Neuronal stem cell (in vitro differentiated cells): ENCODE data around the gene RARS1.

ENCODE experiments used
- DNase-seq: peaks from one replicate; pipeline ENCODE4 v3.0.0-alpha.2; 2013; ENCODE audit warnings: low spot score
- H2AFZ ChIP-seq: one replicate; pipeline ENCODE4 v1.6.1; 2013; ENCODE audit warnings: mild to moderate bottlenecking, low read length, inconsistent platforms
- H2AK5ac ChIP-seq: 2 replicates; pipeline ENCODE4 v1.6.1; 2013; ENCODE audit warnings: low read depth, mild to moderate bottlenecking, inconsistent platforms, low read length, moderate library complexity, mixed read lengths
- H2BK120ac ChIP-seq: 2 replicates; pipeline ENCODE4 v1.6.1; 2013; ENCODE audit warnings: low read depth, mild to moderate bottlenecking, inconsistent platforms, low read length, moderate library complexity, mixed read lengths
- H2BK12ac ChIP-seq: one replicate; pipeline ENCODE4 v1.6.1; 2013; ENCODE audit warnings: low read length, inconsistent platforms
- H2BK15ac ChIP-seq: 2 replicates; pipeline ENCODE4 v1.6.1; 2013; ENCODE audit warnings: mild to moderate bottlenecking, low read length, inconsistent platforms, mixed read lengths
- H2BK5ac ChIP-seq: one replicate; pipeline ENCODE4 v1.6.1; 2013; ENCODE audit warnings: inconsistent platforms, mild to moderate bottlenecking, low read length, moderate library complexity
- H3K14ac ChIP-seq: one replicate; pipeline ENCODE4 v1.6.1; 2013; ENCODE audit warnings: low read length, inconsistent platforms
- H3K18ac ChIP-seq: 2 replicates; pipeline ENCODE4 v1.6.1; 2013; ENCODE audit warnings: low read length, inconsistent platforms
- H3K23ac ChIP-seq: 2 replicates; pipeline ENCODE4 v1.6.1; 2013; ENCODE audit warnings: low read depth, mild to moderate bottlenecking, mixed read lengths, low read length, inconsistent platforms; ENCODE audit not compliant: poor library complexity
- H3K27ac ChIP-seq: replicated peaks from 3 replicates; pipeline ENCODE4 v1.5.1; 2013; ENCODE audit warnings: low read length, inconsistent platforms
- H3K27me3 ChIP-seq, 3 experiments: 2 replicates each; pipeline ENCODE4 v1.6.1; 2013; ENCODE audit warnings: low read length in 3 of 3, mild to moderate bottlenecking in 2 of 3, inconsistent platforms in 1 of 3, low read depth in 1 of 3, mixed read lengths in 1 of 3, moderate library complexity in 1 of 3; ENCODE audit not compliant: control insufficient read depth in 3 of 3, insufficient read depth in 3 of 3
- H3K36me3 ChIP-seq, 2 donors: replicated peaks in 1 of 2; 2 replicates each; pipeline ENCODE4 v1.6.1; 2013; ENCODE audit warnings: low read length in 2 of 2; ENCODE audit not compliant: control insufficient read depth in 2 of 2, insufficient read depth in 2 of 2
- H3K4ac ChIP-seq: 2 replicates; pipeline ENCODE4 v1.6.1; 2013; ENCODE audit warnings: inconsistent platforms, mild to moderate bottlenecking, low read length, moderate library complexity
- H3K4me1 ChIP-seq, 2 donors: 1 replicate in 1 of 2; 2 replicates in 1 of 2; pipeline ENCODE4 v1.6.1; 2013; ENCODE audit warnings: low read length in 2 of 2, low read depth in 1 of 2; ENCODE audit not compliant: control insufficient read depth in 2 of 2, insufficient read depth in 1 of 2
- H3K4me2 ChIP-seq: one replicate; pipeline ENCODE4 v1.6.1; 2013; ENCODE audit warnings: mild to moderate bottlenecking, low read length, inconsistent platforms; ENCODE audit not compliant: insufficient read depth, poor library complexity, severe bottlenecking
- H3K4me3 ChIP-seq, 2 donors: 2 replicates each; pipeline ENCODE4 v1.5.1; 2013; ENCODE audit warnings: low read length in 2 of 2, mild to moderate bottlenecking in 2 of 2, inconsistent platforms in 1 of 2, moderate library complexity in 1 of 2
- H3K79me1 ChIP-seq: one replicate; pipeline ENCODE4 v1.6.1; 2013; ENCODE audit warnings: low read depth, mild to moderate bottlenecking, inconsistent platforms, low read length, moderate library complexity
- H3K9ac ChIP-seq: one replicate; pipeline ENCODE4 v1.6.1; 2013; ENCODE audit warnings: mild to moderate bottlenecking, low read depth, low read length, inconsistent platforms; ENCODE audit not compliant: poor library complexity
- H3K9me3 ChIP-seq, 2 donors: replicated peaks in 1 of 2; 2 replicates each; pipeline versions ENCODE3 to v1.6.1; 2013; ENCODE audit warnings: low read length in 2 of 2, mild to moderate bottlenecking in 2 of 2, inconsistent platforms in 1 of 2, low read depth in 1 of 2, mixed read lengths in 1 of 2, moderate library complexity in 1 of 2; ENCODE audit not compliant: control insufficient read depth in 2 of 2, insufficient read depth in 1 of 2
- H4K8ac ChIP-seq: one replicate; pipeline ENCODE4 v1.6.1; 2013; ENCODE audit warnings: low read depth, mild to moderate bottlenecking, inconsistent platforms, low read length, moderate library complexity
- H4K91ac ChIP-seq: one replicate; pipeline ENCODE4 v1.6.1; 2013; ENCODE audit warnings: low read length, low read depth, mild to moderate bottlenecking, inconsistent platforms; ENCODE audit not compliant: poor library complexity
- WGBS, 2 donors: extraction: QIAGEN DNeasy Blood & Tissue Kit; methylation state at CpG; one replicate each; pipeline ENCODE4 v1.1.7; 2013; ENCODE audit warnings: missing lambda C conversion rate in 2 of 2, mixed read lengths in 1 of 2; ENCODE audit not compliant: insufficient read length in 2 of 2, insufficient replicate concordance in 1 of 2; ENCODE audit errors: extremely low coverage in 2 of 2; 5-methylcytosine and 5-hydroxymethylcytosine counted together

The RARS1 gene

GRCh38 chr5:168469816-168470215 is 16.5 kb upstream of the RARS1 start:
- Histone ChIP-seq H3K23ac (no peak overlapping the region), H3K9ac (no peak overlapping the region), H2BK120ac (no peak overlapping the region), H3K27ac (no peak overlapping the region), H2BK15ac (no peak overlapping the region), H3K4me1 (peaks cover 0 to 9% of the 10 kb centered on the region in 2 donors), H3K4me3 (no peak overlapping the region), H4K91ac (no peak overlapping the region), H2AFZ (no peak overlapping the region), H4K8ac (no peak overlapping the region), H3K9me3 (no peaks in the 10 kb centered on the region), H3K18ac (no peak overlapping the region), H2BK12ac (no peak overlapping the region), H3K4me2 (no peak overlapping the region), H3K27me3 (no peaks in the 10 kb centered on the region), H3K36me3 (peaks cover 7 to 28% of the 10 kb centered on the region in 2 donors), H3K79me1 (no peaks in the 10 kb centered on the region), H3K4ac (no peak overlapping the region), H2BK5ac (no peak overlapping the region), H2AK5ac (no peak overlapping the region), H3K14ac (no peak overlapping the region)
- DNase-seq = no peak
- WGBS, 2 donors = no CpG with 5 or more reads among the region's 3 CpGs

- peaks cover 3 to 16% of the 10 kb centered on the region in 2 donors for H3K36me3 ChIP-seq
- H2BK15ac ChIP-seq = no peak overlapping the region
- no peak overlapping the region for H2AK5ac ChIP-seq
- H3K27ac ChIP-seq = no peak overlapping the region
- no peaks in the 10 kb centered on the region for H3K9me3 ChIP-seq
- no peak overlapping the region for H3K4me3 ChIP-seq
- no peak overlapping the region for H2BK120ac ChIP-seq
- H2AFZ ChIP-seq = no peak overlapping the region
- DNase-seq = no peak
- H3K18ac ChIP-seq = no peak overlapping the region
- no peaks in the 10 kb centered on the region for H3K27me3 ChIP-seq
- H3K23ac ChIP-seq = no peak overlapping the region
- no CpG with 5 or more reads among the region's 4 CpGs for WGBS, 2 donors
- H4K91ac ChIP-seq = no peak overlapping the region
- H2BK5ac ChIP-seq = no peak overlapping the region
- no peak overlapping the region for H3K4ac ChIP-seq
- no peak overlapping the region for H3K9ac ChIP-seq
- no peak overlapping the region for H2BK12ac ChIP-seq
- H4K8ac ChIP-seq = no peak overlapping the region
- no peak overlapping the region for H3K4me2 ChIP-seq
- no peaks in the 10 kb centered on the region for H3K79me1 ChIP-seq
- H3K14ac ChIP-seq = no peak overlapping the region
- H3K4me1 ChIP-seq = peaks cover 0 to 9% of the 10 kb centered on the region in 2 donors
Observed at GRCh38 chr5:168471785-168472184, 14.5 kb upstream of the RARS1 start.

GRCh38 chr5:168472329-168472728 is 13.9 kb upstream of the RARS1 start:
- Histone ChIP-seq H2BK120ac (no peak overlapping the region), H2BK15ac (no peak overlapping the region), H2AK5ac (no peak overlapping the region), H3K9ac (no peak overlapping the region), H3K4me2 (no peak overlapping the region), H3K79me1 (no peaks in the 10 kb centered on the region), H3K4ac (no peak overlapping the region), H3K14ac (no peak overlapping the region), H2BK12ac (no peak overlapping the region), H3K36me3 (peaks cover 3 to 16% of the 10 kb centered on the region in 2 donors), H4K91ac (no peak overlapping the region), H2BK5ac (no peak overlapping the region), H3K4me3 (no peak overlapping the region), H3K27ac (no peak overlapping the region), H4K8ac (no peak overlapping the region), H2AFZ (peak overlapping the region; percentile 23), H3K9me3 (no peaks in the 10 kb centered on the region), H3K27me3 (no peaks in the 10 kb centered on the region), H3K4me1 (peaks cover 0 to 9% of the 10 kb centered on the region in 2 donors), H3K23ac (no peak overlapping the region), H3K18ac (no peak overlapping the region)
- no CpG with 5 or more reads among the region's 5 CpGs for WGBS, 2 donors
- no peak for DNase-seq

- Histone ChIP-seq H3K14ac (no peak overlapping the region), H2AFZ (no peak overlapping the region), H2BK15ac (no peak overlapping the region), H3K4ac (no peak overlapping the region), H3K36me3 (peaks cover 3 to 8% of the 10 kb centered on the region in 2 donors), H3K9me3 (no peaks in the 10 kb centered on the region), H3K4me2 (no peak overlapping the region), H4K91ac (no peak overlapping the region), H2BK5ac (no peak overlapping the region), H2BK120ac (no peak overlapping the region), H3K27ac (no peak overlapping the region), H3K79me1 (no peaks in the 10 kb centered on the region), H3K18ac (no peak overlapping the region), H4K8ac (no peak overlapping the region), H3K27me3 (no peaks in the 10 kb centered on the region), H3K4me3 (no peak overlapping the region), H3K9ac (no peak overlapping the region), H2AK5ac (no peak overlapping the region), H3K4me1 (peaks cover 0 to 9% of the 10 kb centered on the region in 2 donors), H3K23ac (no peak overlapping the region), H2BK12ac (no peak overlapping the region)
- WGBS, 2 donors = no CpG with 5 or more reads among the region's 1 CpG
- no peak for DNase-seq
Observed at GRCh38 chr5:168474319-168474718, 12.0 kb upstream of the RARS1 start.
